Spleen (tissue), 7 donors: Measurements from ENCODE around the gene ZSCAN21.
"Not testable (repeated sequence)": the region's sequence is repeated elsewhere in the genome, so short reads cannot be mapped to it uniquely, and the experiment has no call there.

Experiments
- POLR2A ChIP-seq, 3 donors: fragments of 450-650 bp; IDR thresholded peaks; one replicate each; pipeline ENCODE4 v1.5.1; 2017; ENCODE audit warnings: antibody characterized with exemption in 3 of 3, mild to moderate bottlenecking in 1 of 3
- POLR2AphosphoS5 ChIP-seq, 3 donors: sonication (generic); formaldehyde crosslinking; IDR thresholded peaks; one replicate each; pipeline ENCODE4 v1.5.1; 2017; ENCODE audit warnings: antibody characterized with exemption in 3 of 3
- TF ChIP-seq, protein P1 (sequence below), 11 experiments: fragments of 200-600 bp in 7 of 11; fragments of 450-650 bp in 4 of 11; sonication (generic) in 4 of 11; IDR thresholded peaks in 8 of 11; conservative IDR thresholded peaks in 3 of 11; 1 replicate in 7 of 11; 2 replicates in 4 of 11; pipeline versions ENCODE4 v1.4.0 to v1.8.0; 2016 to 2021; ENCODE audit warnings: antibody characterized with exemption in 11 of 11, inconsistent platforms in 4 of 11, mild to moderate bottlenecking in 1 of 11
- donor health status: DM: no; HTN: no; CAD: no; lungs with moderate emphysema.
- donor health status: DM: no; HTN: no; CAD: no.
- donor health status: DM: no; HTN: no; CAD: no.

DNA sequence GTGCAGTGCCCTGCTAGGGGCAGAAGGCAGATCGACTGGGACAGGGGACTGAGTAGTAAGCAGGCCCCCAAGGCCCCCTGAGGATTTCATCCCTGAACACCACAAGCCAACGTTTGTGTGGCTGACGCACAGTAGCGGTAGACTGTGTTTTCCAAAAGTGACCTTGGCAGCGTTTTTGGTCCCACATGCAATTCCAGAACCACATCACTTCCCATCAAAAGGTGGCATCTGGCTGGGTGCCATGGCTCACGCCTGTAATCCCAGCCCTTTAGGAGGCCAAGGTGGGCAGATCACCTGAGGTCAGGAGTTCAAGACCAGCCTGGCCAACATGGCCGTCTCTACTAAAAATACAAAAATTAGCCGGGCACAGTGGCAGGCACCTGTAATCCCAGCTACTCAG lies 39.6 kb upstream of the ZSCAN21 start:
- TF ChIP-seq, protein P1, sequence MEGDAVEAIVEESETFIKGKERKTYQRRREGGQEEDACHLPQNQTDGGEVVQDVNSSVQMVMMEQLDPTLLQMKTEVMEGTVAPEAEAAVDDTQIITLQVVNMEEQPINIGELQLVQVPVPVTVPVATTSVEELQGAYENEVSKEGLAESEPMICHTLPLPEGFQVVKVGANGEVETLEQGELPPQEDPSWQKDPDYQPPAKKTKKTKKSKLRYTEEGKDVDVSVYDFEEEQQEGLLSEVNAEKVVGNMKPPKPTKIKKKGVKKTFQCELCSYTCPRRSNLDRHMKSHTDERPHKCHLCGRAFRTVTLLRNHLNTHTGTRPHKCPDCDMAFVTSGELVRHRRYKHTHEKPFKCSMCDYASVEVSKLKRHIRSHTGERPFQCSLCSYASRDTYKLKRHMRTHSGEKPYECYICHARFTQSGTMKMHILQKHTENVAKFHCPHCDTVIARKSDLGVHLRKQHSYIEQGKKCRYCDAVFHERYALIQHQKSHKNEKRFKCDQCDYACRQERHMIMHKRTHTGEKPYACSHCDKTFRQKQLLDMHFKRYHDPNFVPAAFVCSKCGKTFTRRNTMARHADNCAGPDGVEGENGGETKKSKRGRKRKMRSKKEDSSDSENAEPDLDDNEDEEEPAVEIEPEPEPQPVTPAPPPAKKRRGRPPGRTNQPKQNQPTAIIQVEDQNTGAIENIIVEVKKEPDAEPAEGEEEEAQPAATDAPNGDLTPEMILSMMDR (IDR thresholded peaks at IDR 0.05 in 8 of 11, conservative IDR thresholded peaks at IDR 0.05 in 3 of 11), result not testable (repeated sequence)
- not testable (repeated sequence) for TF ChIP-seq POLR2A, POLR2AphosphoS5 (IDR thresholded peaks at IDR 0.05)
